GM19452 (cell line): ENCODE measurements around the gene CRIP1.

Source experiments
- ATAC-seq: cut with Tn5 transposase; IDR thresholded peaks from one replicate; pipeline ENCODE4 v1.9.1; 2021; ENCODE audit not compliant: unreplicated experiment

Gene CRIP1

DNA sequence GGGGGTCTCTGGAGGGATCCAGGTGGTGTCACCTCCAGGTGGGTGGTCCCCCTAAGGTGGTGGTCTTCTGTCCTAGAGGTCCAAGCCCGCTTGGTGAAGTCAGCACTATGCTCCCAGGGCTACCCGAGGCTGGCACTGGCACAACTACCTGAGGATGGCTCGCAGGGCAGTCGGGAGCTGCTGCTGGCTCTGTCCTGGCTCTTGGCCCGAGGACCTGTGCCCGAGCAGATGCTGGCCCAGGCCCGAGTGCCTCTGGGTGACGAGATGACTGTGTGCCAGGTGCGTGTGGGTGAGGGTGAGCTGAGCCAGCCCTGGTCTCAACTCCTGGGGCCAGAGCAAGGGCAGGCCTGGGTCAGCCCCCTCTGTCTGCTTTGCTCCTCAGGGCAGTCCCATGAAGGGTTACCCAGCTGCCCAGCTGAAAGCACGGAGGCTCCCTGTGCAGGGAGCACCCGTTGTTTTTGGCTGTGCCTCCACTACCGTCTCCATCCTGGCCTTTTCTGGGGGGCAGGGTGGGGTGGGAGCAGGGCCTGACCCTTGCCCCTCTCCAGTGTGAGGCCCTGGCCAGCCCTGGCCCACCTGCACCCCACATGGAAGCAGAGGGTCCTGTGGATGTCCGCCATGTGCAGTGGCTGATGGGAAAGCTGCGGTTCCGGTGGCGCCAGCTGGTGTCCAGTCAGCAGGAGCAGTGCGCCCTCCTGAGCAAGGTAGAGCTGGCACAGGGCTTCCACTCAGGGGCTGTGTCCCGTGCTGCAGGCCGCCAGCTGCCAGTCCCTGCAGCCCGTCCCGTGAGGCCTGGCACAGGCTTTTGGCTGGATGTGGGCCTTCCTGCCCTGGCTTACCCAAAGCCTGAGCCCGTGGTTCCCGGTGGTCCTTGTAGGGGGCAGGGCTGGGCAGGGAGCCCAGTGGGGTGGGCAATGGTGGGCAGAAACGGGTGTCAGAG is 5.6 kb downstream of the CRIP1 start:
- no peak for ATAC-seq

- no peak for ATAC-seq
Observed at GRCh38 chr14:105492971-105493871, 6.5 kb downstream of the CRIP1 start.

- ATAC-seq: no peak
Observed at GRCh38 chr14:105493921-105494605, 7.4 kb downstream of the CRIP1 start.

GRCh38 chr14:105494606-105494929 is 7.9 kb downstream of the CRIP1 start:
- ATAC-seq: no peak

DNA sequence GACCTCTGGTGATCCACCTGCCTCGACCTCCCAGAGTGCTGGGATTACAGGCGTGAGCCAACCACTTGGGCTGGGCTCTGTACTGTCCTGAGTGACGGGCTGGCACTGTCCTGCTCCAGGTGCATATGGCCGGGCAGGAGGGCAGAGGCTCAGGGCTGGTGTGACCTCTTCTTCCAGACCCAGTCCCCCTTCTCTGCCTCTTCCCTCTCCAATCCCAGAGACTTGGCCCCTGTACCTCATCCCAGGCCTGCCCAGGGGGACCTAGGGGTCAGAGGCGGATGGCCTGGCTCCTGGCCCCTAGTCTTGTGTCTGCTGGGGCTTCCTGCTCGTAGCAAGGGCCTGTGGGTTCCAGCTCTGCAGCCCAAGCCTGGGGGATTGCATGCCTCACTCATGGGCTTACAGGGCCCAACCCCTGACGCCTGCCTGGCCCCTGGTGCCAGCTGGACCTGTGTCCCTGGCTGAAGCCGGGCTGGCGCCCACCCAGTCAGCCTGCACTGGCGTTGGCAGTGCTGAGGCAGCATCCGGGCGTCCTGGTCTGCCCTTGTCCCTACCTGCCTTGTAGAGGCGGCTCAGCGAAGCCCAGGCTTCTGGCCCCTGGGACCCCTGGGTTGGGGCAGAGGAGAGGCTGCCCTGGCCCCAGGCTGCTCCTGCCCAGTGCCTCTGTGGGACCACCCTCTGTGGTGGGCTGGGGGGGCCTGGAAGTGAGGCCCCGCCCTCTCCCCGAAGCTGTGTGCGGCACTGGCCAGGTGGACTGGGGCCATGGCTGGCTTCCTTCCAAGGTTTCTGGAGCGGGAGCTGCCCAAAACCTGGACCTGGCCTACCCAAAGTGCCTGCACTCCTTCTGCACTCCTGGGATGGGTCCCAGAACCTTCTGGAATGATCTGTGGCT is 8.7 kb downstream of the CRIP1 start:
- ATAC-seq: no peak

DNA sequence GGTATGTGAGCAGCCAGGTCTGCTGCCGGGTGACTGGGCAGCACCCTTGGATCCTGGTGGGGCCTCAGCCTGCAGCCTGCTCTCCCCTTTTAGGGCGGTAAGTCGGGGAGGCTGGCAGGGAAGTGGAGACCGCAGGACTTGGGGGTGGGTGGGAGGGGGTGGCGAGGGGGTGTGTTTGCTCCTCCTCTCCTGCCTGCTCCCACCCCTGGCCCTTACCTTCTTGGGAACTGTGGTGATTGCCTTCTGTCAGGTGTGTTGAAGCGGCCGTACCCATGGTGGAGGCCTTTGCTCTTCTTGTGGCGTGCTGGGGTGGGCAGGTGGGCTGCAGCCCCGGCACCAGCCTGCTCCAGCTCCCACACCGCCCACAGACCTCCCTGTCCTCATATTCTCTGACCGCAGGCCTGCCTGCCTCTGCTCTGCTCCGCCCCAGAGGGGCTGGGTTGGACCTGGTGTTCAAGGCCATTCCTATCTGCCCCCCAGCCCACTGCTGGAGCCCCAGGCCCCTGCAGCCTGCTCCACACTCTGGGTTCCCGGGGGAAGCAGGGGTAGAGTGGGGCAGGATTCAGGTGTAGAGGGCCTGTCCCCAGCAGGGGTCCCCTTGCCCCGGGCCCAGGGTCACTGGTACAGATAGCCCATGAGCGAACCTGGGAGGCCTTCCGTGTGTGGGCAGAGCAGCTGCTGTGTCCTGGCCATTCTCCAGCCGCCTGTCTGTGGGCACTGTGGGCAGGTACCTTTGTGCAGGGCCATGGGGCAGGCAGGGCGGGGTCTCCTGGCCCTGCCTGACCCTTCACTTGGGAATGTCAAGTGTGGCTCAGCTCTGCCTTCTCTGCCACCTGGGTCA is 9.5 kb downstream of the CRIP1 start:
- ATAC-seq: no peak

- no peak for ATAC-seq
Observed at GRCh38 chr14:105496831-105497591, 10.3 kb downstream of the CRIP1 start.

DNA sequence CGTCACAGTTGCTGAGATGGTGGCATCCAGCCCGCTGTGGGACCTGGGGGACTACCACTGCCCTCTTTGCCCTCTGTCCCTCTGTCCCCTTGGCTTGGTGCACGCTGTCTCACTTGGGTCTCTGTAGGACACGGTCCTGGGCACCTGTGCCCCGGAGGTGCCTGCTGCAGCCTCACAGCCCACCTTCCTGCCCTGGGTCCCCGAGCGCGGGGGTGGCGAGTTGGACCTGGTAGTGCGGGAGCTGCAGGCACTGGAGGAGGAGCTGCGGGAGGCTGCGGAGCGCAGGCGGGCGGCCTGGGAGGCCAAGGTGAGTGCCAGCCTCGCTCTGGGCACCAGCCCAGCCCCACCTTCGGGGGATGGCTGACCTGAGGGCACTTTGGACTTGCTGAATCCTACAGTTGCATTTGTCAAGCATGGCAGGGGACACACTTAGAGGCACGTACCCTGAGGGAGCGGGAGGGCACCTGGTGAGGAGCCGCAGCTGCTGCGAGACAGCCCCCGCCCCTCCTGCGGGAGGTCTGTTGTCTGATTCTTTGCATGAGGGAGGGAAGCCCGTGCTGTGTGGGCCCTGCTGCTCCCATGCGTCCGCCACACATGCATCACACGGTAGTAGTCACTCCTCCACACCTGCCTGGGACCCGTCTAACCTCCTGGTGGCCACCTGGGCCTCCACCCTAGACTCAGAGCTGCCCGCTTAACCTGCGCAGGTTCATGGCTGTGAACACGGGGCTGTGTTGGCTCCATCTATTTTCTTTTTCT is 11.2 kb downstream of the CRIP1 start:
- ATAC-seq: no peak

DNA sequence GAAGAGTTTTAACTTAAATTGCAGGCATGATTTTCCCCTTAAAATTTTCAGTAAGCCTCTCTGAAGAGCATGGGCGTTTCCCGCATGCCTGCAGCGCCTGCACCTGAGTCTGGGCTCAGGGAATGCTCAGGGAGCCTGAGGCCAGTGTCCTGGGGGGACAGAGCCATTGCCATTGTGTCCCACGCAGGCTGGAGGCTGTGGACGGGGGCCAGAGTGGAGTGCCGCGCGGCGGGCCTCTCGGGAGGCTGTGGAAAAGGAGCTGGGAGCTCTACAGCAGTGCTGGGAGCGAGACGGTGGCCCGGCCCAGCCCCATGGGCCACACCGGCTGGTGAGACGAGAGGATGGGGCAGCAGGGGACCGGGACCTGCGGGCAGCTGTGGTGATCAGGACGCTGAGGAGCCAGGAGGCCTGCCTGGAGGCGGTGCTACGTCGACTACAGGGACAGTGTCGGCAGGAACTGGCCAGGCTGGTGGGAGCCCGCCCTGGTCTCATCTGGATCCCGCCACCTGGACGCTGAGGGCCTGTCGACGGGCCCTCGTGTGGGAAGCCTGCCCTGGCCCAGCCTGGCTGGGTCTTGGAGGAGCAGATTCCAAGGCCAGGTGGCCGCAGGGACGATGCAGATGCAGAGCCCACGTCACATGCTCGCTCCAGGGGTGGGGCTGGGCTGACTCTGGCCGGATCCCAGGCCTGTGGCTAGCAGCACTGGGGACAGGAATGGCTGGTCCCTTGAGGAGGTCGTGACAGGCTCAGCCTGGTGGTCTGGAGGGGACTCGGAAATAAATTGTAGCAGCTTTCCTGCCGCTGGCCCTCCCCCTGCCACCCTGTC is 12.0 kb downstream of the CRIP1 start:
- ATAC-seq: no peak

DNA sequence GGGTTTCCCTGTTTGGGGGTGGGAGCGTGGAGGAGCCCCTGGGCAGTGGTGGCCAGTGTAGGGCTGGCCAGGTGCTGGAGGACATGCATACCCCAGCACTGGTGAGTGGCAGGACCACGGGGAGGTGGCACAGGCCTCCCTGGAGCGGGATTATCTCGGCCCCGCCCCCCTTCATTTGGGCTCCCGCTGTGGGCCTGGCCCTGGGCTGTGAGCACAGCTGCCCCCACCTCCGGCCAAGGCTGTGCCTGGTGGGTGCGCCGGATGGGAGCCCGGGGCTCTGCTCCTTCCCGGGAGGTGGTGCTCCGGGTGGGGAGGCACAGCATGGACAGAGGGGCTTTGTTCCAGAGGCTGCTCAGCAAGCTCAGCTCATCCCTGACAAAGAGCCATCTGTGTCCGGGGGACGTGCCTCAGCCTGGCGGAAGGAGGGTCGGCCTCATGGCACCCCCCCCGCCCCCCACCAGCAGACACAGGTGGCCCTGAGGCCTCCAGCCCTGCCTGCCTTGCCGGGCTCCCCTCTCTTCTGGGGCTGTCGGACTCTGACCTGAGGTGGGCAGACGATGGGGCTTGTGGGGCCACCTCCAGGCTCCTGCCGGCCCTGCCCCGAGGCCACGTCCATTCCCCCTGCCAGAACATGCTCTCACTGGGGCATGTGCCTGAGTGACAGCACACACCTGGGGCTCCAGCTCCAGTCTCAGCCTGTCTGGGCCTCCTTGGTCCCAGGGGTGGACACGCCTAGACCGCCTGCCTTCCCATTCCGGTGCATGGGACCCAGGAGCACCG is 12.8 kb downstream of the CRIP1 start:
- no peak for ATAC-seq

- no peak for ATAC-seq
Observed at GRCh38 chr14:105500036-105500725, 13.5 kb downstream of the CRIP1 start.

GRCh38 chr14:105500726-105501101 is 14.0 kb downstream of the CRIP1 start:
- no peak for ATAC-seq

- ATAC-seq: no peak
Observed at GRCh38 chr14:105501504-105502291, 15.0 kb downstream of the CRIP1 start.

DNA sequence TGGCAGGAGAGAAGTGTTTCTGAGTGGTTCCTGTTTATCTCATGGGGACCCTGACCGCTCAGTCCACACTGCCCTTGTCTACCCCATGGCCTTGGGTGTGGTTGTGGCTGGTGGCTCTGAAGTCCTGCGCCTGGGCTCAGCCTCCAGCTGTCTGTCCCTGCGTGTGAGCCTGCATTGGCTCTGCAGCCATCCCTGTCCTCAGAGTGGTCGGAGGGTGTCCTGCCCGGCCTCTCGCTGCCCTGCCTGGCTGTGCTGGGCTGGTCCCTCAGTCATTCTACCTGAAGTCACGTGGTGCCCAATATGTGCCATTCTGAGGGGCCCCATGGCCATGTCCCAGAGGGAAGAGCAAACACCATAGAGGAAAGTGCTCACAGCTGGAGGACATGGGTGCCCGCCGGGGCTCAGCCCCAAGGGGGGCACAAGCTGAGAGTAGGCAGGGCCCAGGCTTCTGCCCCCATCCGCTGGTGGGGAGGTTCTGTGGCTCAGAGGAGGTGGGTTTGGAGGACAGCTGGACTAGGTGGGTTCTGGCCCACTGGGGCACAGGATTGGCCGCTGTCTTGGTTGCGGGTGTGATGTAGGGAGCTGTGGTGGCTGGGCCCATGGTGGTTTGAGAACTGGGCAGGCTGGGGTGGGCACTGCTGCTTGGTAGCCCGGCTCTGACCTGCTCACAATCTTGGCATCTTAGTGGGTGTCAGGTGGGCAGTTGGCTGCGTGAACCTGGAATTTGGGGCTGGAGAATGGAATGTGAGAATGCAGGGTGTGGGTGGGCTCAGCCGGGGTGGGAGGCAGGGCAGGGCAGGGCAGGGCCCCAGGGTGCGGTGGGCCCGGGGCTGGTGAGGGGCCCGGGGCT is 16.0 kb downstream of the CRIP1 start:
- no peak for ATAC-seq
